Keratinocyte (primary cell): Measurements from ENCODE around the gene EMILIN3.

ENCODE experiments used
- CTCF ChIP-seq, 3 experiments: IDR thresholded peaks in 1 of 3; conservative IDR thresholded peaks in 1 of 3; optimal IDR thresholded peaks in 1 of 3; 2 replicates in 2 of 3; 3 replicates in 1 of 3; pipeline versions ENCODE3 to v1.5.1; 2011; ENCODE audit warnings: low read length in 3 of 3, mild to moderate bottlenecking in 3 of 3, moderate library complexity in 2 of 3, control low read depth in 1 of 3, inconsistent platforms in 1 of 3; ENCODE audit not compliant: insufficient read depth in 2 of 3; ENCODE audit errors: extremely low read depth in 1 of 3
- EZH2 ChIP-seq: IDR thresholded peaks from one replicate; pipeline ENCODE4 v1.6.1; 2012; ENCODE audit warnings: inconsistent platforms, mild to moderate bottlenecking, low read length, moderate library complexity

DNA sequence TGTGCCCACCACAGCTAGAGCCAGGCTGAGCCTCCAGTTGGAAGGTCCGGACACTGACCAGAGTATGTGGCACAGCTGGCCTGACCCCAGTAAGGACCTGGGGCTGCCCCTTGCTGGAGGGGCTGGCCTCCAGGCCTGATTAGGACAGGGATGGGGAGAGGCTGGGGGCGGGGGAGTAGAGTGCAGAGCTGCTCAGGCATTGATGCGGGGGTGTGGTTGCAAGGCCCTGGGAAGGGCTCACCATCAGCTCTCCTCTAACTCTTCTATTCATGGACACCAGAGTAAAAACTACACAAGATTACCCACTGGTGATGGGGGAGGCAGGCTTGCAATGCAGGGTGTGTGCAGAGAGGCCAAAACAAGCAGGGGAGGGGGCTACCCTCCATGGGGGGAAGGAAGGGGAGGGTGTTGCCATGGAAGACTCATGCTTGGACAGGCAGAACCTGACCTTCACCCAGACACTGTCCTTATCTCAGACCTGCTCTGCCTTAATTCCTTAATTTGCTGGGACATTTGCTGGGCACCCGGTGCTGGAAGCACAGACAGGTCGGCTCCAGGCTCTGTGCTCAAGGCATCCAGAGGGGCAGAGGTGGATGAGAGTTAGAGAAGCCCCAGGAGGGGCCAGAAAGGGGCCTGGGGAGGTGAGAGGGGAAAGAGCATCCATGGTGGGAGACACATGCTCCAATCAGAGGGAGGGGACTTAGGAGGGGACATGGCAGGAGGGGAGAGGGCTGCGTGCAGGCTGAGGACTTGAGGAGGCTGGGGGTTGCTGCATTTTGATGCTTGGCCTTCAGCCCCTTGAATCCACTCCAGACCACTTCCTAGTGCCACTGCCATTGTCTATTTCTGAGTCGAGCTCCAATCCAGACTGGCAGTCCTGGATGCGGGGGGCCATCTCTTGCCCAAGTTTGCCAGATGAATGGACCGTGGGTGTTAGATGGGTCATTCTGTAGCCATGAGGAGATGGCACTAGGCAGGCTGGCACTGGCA lies 7.6 kb upstream of the EMILIN3 start:
- TF ChIP-seq CTCF (optimal IDR thresholded peaks at IDR 0.05 in 1 of 3, IDR thresholded peaks at IDR 0.05 in 1 of 3, conservative IDR thresholded peaks at IDR 0.05 in 1 of 3; ENCODE audit: extremely low read depth in 1 of 3, insufficient read depth in 2 of 3, low read length in 3 of 3) (no peak), EZH2 (no peak)
